ENCODE results near the gene DCST2.

DCST2 gene

GRCh38 chr1:154994591-154994990 is 39.0 kb downstream of the DCST2 start:
- H3K4me3 ChIP-seq (ENCODE audit: low read depth, low read length) = no peak overlapping the region
- DNase-seq = no peak
- no peaks in the 10 kb centered on the region for H3K9me3 ChIP-seq (ENCODE audit: severe bottlenecking)
- TF ChIP-seq CTCF (IDR thresholded peaks at IDR 0.05; ENCODE audit: low read depth, low read length) = no peak
- peaks cover 22% of the 10 kb centered on the region for H3K36me3 ChIP-seq
- no peaks in the 10 kb centered on the region for H3K27me3 ChIP-seq (ENCODE audit: insufficient read depth, low read depth, severe bottlenecking)
- no peak overlapping the region for H3K27ac ChIP-seq

DNA sequence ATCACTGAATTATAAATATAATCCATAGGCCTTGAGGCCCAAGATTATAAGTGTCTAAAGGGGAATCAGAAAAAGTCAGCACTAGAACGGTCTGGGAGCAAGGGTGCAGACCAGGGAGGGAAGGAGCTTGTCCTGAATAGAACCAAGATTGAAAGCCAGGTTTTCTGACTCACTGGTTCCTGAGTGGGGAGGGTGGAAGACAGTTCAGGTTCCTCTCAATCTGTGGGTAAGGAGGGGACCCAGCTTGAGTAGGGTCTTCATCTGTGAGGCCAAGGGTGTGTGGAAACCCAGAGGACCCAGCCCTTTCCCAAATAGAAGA is 39.4 kb downstream of the DCST2 start:
- Histone ChIP-seq H3K27ac (no peak overlapping the region), H3K27me3 (ENCODE audit: insufficient read depth, low read depth, severe bottlenecking) (no peaks in the 10 kb centered on the region), H3K9me3 (ENCODE audit: severe bottlenecking) (no peaks in the 10 kb centered on the region), H3K4me3 (ENCODE audit: low read depth, low read length) (no peak overlapping the region), H3K36me3 (peaks cover 26% of the 10 kb centered on the region)
- no peak for DNase-seq
- no peak for TF ChIP-seq CTCF (IDR thresholded peaks at IDR 0.05; ENCODE audit: low read depth, low read length)

DNA sequence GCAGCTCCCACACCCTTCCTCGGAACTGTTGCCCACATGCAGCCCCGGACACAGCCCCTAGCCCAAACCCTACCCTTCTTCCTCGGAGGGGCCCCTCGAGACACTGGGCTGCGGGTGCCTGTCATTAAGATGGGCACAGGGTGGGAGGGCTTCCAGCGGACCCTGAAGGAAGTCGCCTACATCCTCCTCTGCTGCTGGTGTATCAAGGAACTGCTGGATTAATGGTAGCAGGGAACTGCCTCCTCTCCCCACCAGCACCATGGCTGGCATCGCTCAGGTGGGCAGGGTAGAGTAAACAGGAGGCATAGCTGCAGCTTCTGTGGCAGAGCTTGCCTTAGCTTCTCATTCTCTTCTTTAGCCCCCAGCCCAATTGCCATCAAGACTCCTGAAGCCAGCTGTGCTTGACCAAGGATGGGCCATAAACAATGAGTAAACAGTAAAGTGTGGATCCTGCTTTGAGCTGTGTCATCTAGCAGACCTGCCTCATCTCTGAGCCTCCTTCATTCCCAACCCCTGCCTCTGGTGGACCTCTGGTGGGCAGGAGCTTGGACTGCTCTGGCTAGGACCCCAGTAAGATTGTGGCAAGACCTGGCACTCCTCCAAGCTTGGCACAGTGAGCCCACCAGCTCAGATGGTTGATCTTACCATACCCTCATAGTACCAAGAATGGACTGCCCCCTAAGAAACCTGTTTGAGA is 39.9 kb downstream of the DCST2 start, which contains the start of gene LENEP:
Gene LENEP, plus strand, starts transcription at position 15 of the 697 bp plus-strand sequence. Its CDS starts 22 bp downstream, at position 37.
- no peaks in the 10 kb centered on the region for H3K27me3 ChIP-seq (ENCODE audit: insufficient read depth, low read depth, severe bottlenecking)
- H3K9me3 ChIP-seq (ENCODE audit: severe bottlenecking) = no peaks in the 10 kb centered on the region
- H3K27ac ChIP-seq = no peak within 1 kb of the TSS
- DNase-seq = peak; percentile 27
- H3K4me3 ChIP-seq (ENCODE audit: low read depth, low read length) = no peak within 1 kb of the TSS
- no peak for TF ChIP-seq CTCF (IDR thresholded peaks at IDR 0.05; ENCODE audit: low read depth, low read length)
- H3K36me3 ChIP-seq = peaks cover 31% of the 10 kb centered on the region

- peak; percentile 66 for TF ChIP-seq CTCF (IDR thresholded peaks at IDR 0.05; ENCODE audit: low read depth, low read length)
- Histone ChIP-seq H3K9me3 (ENCODE audit: severe bottlenecking) (no peaks in the 10 kb centered on the region), H3K27me3 (ENCODE audit: insufficient read depth, low read depth, severe bottlenecking) (no peaks in the 10 kb centered on the region), H3K4me3 (ENCODE audit: low read depth, low read length) (no peak overlapping the region), H3K27ac (no peak overlapping the region), H3K36me3 (peaks cover 38% of the 10 kb centered on the region)
- DNase-seq = peak; percentile 53
Measured at GRCh38 chr1:154992721-154993571, 40.6 kb downstream of the DCST2 start.

DNA sequence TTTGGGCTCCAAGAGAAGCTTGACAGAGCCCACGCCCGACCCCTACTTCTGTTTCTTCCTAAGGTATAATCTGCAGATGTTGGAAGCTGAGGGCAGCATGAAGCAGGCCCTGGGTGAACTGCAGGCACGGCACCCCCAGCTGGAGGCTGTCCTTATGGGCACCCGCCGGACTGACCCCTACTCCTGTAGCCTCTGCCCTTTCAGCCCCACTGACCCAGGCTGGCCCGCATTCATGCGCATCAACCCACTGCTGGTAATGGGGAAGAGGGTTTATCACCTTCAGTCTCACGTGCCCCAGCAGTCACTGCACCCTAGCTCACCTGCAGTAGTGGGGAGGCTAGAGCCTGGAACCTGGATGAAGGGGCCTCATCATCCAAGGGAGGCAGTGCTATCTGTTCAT is 43.3 kb downstream of the DCST2 start:
- Histone ChIP-seq H3K27me3 (ENCODE audit: insufficient read depth, low read depth, severe bottlenecking) (no peaks in the 10 kb centered on the region), H3K36me3 (peaks cover 57% of the 10 kb centered on the region), H3K9me3 (ENCODE audit: severe bottlenecking) (no peaks in the 10 kb centered on the region), H3K4me3 (ENCODE audit: low read depth, low read length) (no peak overlapping the region), H3K27ac (no peak overlapping the region)
- DNase-seq = no peak
- TF ChIP-seq CTCF (IDR thresholded peaks at IDR 0.05; ENCODE audit: low read depth, low read length) = peak; percentile 18; the same call in 1 of the 2 replicates

Data from WERI-Rb-1 (cell line).